ENCODE data around the gene PPY.
"Not testable (repeated sequence)": the region's sequence is repeated elsewhere in the genome, so short reads cannot be mapped to it uniquely, and the experiment has no call there.

PPY gene

DNA sequence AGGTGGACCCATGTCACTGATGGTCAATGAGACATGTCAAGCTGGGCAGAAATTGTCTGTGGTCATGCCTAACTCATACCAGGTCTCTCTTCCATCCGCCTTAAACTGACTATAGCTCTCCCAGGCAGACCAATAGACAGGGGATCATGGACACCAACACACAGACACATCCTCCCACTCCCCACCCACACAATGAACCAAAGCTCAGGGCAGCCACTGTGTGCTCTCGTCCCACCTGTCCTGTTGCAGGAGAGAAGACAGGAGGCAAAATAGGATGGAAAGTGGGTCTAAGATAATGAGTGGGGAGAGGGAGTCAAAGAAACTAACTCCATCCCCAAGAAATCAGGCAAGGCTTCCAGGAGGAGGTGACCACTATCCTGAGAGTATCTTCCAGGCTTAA lies 8.3 kb upstream of the PPY start:
- Mint-ChIP-seq H3K9me3 (no peaks in the 10 kb centered on the region), H3K4me3 (no peak overlapping the region), H3K36me3 (no peaks in the 10 kb centered on the region), H3K27ac (no peak overlapping the region), H3K4me1 (peaks cover 7% of the 10 kb centered on the region), H3K27me3 (peaks cover 30% of the 10 kb centered on the region)

- H3K27me3 Mint-ChIP-seq: peaks cover 30% of the 10 kb centered on the region
Measured at GRCh38 chr17:43949781-43950180, 7.5 kb upstream of the PPY start.

DNA sequence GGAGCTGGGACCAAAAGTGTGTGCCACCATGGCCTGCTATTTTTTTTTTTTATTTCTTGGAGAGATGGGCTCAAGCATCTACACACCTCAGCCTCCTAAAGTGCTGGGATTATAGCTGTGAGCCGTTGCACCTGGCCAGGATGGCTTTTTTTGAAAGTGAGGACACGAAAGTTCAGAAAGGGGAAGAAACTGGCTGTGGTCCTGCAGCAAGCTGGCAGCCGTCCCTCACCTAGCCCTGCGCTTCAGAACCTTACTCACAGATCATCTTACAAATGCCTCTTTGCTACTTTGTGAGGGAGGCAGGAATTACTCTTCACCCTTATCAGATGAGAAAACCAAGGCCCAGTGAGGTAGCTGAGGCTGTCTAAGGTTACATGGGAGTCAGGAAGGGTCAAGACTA lies 4.5 kb upstream of the PPY start:
- Mint-ChIP-seq H3K4me3 (no peak overlapping the region), H3K36me3 (no peaks in the 10 kb centered on the region)

More at GRCh38 chr17:43949781-43950180, 7.5 kb upstream of the PPY start:
- Mint-ChIP-seq H3K4me1 (peaks cover 8% of the 10 kb centered on the region), H3K36me3 (no peaks in the 10 kb centered on the region), H3K4me3 (no peak overlapping the region), H3K9me3 (no peaks in the 10 kb centered on the region), H3K27ac (no peak overlapping the region)

DNA sequence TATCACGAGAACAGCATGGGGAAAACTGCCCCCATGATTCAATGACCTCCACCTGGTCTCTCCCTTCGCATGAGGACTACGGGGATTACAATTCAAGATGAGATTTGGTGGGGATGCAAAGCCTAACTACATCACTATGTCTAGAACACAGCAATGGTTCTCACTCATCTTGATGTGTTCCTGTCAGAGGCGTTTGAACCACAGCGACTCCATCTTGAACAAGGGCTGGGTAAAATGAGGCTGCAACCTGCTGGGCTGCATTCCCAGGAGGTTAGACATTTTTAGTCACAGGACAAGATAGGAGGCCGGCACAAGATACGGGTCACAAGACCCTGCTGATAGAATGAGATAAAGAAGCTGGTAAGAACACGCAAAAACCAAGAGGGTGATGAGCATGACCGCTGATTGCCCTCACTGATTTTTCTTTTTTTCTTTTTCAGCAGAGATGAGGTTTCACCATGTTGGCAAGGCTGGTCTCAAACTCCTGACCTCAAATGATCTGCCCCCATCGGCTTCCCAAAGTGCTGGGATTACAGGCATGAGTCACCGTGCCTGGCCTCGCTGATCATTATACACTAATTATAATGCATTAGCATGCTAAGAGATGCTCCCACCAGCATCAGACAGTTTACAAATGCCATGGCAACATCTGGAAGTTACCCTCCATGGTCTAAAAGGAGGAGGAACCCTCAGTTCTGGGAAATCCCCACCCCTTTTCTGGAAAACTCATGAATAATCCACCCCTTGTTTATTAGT lies 3.0 kb upstream of the PPY start:
- H3K4me1 Mint-ChIP-seq: peaks cover 4% of the 10 kb centered on the region
- H3K27me3 Mint-ChIP-seq: peaks cover 4% of the 10 kb centered on the region
- no peaks in the 10 kb centered on the region for H3K36me3 Mint-ChIP-seq
- H3K4me3 Mint-ChIP-seq: no peak overlapping the region
- H3K9me3 Mint-ChIP-seq: no peaks in the 10 kb centered on the region
- no peak overlapping the region for H3K27ac Mint-ChIP-seq

More for the DNA sequence above, 4.5 kb upstream of the PPY start:
- Mint-ChIP-seq H3K27me3 (peaks cover 13% of the 10 kb centered on the region), H3K4me1 (peaks cover 4% of the 10 kb centered on the region), H3K9me3 (no peaks in the 10 kb centered on the region), H3K27ac (no peak overlapping the region)

DNA sequence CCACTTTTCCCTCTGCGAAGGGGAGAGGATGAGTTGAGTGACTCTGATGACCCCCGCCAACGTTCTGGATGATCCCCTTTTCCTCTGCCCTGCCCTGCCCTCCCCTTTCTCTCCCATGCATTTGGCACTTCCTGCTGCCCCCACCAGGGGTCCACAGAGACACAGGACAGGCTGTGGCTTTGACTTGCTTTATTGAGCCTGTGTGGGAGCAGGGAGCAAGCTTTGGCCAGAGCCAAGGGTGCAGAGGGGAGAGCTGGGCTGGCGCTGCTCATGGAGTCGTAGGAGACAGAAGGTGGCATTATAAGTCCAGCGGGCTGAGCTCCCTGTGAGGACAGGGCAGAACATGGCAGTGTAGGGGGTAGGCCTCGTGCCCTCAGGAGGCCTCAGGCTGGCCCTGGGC lies 1.6 kb downstream of the PPY start:
- Mint-ChIP-seq H3K27ac (no peak overlapping the region), H3K4me3 (no peak overlapping the region), H3K27me3 (peaks cover 3% of the 10 kb centered on the region), H3K4me1 (peaks cover 8% of the 10 kb centered on the region), H3K9me3 (no peaks in the 10 kb centered on the region), H3K36me3 (no peaks in the 10 kb centered on the region)

GRCh38 chr17:43939886-43940285 lies 2.4 kb downstream of the PPY start:
- H3K36me3 Mint-ChIP-seq: no peaks in the 10 kb centered on the region
- peaks cover 8% of the 10 kb centered on the region for H3K4me1 Mint-ChIP-seq
- no peak overlapping the region for H3K4me3 Mint-ChIP-seq
- H3K9me3 Mint-ChIP-seq: no peaks in the 10 kb centered on the region
- no peak overlapping the region for H3K27ac Mint-ChIP-seq
- H3K27me3 Mint-ChIP-seq: peaks cover 3% of the 10 kb centered on the region

GRCh38 chr17:43939452-43939851 lies 2.8 kb downstream of the PPY start:
- H3K27me3 Mint-ChIP-seq, H3K4me3 Mint-ChIP-seq, H3K4me1 Mint-ChIP-seq, H3K27ac Mint-ChIP-seq, H3K9me3 Mint-ChIP-seq, H3K36me3 Mint-ChIP-seq: not testable (repeated sequence)

DNA sequence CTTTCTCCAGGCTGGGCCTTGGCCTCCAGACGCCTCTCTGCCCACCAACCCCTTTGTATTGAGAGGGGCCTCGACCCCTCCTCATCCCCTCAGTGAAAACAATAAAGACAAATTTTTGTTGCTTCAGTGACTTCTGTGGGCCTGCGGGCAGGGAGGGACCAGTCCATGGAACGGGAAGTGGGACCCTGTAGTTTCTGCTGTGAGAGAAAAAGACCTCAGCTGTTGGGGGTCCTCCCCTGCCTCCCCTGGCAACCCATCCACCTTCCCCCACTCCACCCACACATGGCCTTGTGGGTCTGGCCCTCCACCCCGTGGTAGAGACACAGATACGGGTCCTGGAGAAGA lies 3.5 kb downstream of the PPY start:
- H3K4me1 Mint-ChIP-seq: peaks cover 4% of the 10 kb centered on the region
- H3K27ac Mint-ChIP-seq: no peak overlapping the region
- peak overlapping the region; percentile 42 for H3K4me3 Mint-ChIP-seq
- no peaks in the 10 kb centered on the region for H3K36me3 Mint-ChIP-seq
- H3K27me3 Mint-ChIP-seq: peaks cover 3% of the 10 kb centered on the region
- no peaks in the 10 kb centered on the region for H3K9me3 Mint-ChIP-seq

DNA sequence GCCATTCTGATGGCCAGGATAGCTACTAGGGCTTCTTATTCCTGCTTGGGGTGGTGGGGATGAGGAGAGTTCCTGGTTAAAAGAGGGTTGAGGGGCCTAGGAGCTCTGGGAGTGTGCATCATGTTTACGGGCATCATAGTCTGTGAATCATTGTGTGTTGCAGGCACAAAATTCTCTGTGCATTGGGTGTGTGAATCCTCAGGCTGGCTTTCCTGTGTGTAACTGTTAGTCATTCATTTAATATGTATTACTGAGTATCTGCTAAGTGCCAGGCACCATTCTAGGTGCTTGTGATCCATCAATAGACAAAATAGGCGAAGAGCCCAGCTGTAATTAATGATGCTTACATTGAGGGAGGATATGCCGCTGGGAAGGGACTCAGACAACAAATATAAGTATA lies 5.8 kb downstream of the PPY start:
- Mint-ChIP-seq H3K9me3 (no peaks in the 10 kb centered on the region), H3K27ac (no peak overlapping the region), H3K27me3 (peaks cover 3% of the 10 kb centered on the region), H3K36me3 (no peaks in the 10 kb centered on the region), H3K4me3 (no peak overlapping the region), H3K4me1 (peaks cover 4% of the 10 kb centered on the region)

GRCh38 chr17:43935926-43936261 lies 6.4 kb downstream of the PPY start:
- H3K4me1 Mint-ChIP-seq: peaks cover 4% of the 10 kb centered on the region
- H3K27ac Mint-ChIP-seq: no peak overlapping the region
- no peaks in the 10 kb centered on the region for H3K9me3 Mint-ChIP-seq
- H3K36me3 Mint-ChIP-seq: no peaks in the 10 kb centered on the region
- H3K27me3 Mint-ChIP-seq: peaks cover 3% of the 10 kb centered on the region
- H3K4me3 Mint-ChIP-seq: no peak overlapping the region

DNA sequence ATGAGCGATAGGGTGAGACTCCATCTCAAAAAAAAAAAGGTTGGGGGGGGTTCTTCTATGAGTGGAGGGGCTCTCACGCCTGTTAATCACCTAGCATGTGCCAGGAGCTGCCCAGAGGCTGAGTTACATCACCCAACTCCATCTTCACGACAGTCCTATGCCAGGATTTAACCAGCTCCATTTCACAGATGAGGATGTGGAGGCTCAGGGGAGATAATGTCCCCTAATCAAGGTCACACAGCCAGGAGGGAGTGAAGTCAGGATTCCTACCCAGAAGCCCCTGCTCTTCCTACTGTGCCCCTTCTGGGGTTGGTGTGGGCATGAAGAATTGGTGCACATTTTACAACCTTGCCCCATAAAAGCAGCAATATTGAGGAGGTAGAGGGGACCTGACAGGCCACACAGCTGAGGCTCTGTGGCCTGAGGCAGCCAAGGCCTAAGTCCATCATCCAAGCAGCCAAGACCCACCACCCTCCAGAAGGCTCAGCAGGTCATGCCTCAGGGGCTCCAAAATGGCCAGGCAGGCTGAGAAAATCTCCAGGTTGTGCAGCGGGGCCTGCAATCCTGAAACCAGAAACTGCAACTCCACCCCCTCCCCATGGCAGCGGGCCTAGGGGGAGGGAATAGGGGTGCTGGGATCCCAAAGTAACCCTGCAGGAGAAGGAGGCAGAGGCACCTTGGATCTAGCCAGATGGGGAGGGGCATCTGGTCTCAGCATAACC lies 6.9 kb downstream of the PPY start:
- no peaks in the 10 kb centered on the region for H3K36me3 Mint-ChIP-seq
- peaks cover 3% of the 10 kb centered on the region for H3K27me3 Mint-ChIP-seq
- H3K4me3 Mint-ChIP-seq: no peak overlapping the region
- no peak overlapping the region for H3K27ac Mint-ChIP-seq
- peaks cover 4% of the 10 kb centered on the region for H3K4me1 Mint-ChIP-seq
- no peaks in the 10 kb centered on the region for H3K9me3 Mint-ChIP-seq

DNA sequence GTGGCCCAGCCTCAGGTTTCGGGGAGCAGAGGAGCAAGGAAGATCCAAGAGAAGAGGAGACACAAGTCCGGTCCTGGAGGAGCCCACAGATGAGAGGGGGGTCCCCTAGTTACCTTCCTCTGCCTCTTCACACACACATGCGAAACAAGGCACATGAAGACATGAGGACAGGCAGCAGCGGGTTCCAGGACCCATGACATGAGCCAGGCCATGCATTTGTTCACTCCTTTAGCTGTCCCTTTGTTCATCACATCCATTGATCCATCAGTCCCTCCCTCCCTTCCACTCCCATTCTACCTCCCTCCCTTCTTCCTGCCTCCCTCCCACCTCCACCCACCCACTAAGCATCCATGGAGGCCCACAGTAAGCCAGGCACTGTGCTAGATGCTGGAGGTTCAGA lies 9.4 kb downstream of the PPY start:
- no peak overlapping the region for H3K27ac Mint-ChIP-seq
- H3K9me3 Mint-ChIP-seq: no peaks in the 10 kb centered on the region
- peaks cover 15% of the 10 kb centered on the region for H3K4me1 Mint-ChIP-seq
- H3K4me3 Mint-ChIP-seq: no peak overlapping the region
- H3K27me3 Mint-ChIP-seq: peaks cover 3% of the 10 kb centered on the region
- no peaks in the 10 kb centered on the region for H3K36me3 Mint-ChIP-seq

DNA sequence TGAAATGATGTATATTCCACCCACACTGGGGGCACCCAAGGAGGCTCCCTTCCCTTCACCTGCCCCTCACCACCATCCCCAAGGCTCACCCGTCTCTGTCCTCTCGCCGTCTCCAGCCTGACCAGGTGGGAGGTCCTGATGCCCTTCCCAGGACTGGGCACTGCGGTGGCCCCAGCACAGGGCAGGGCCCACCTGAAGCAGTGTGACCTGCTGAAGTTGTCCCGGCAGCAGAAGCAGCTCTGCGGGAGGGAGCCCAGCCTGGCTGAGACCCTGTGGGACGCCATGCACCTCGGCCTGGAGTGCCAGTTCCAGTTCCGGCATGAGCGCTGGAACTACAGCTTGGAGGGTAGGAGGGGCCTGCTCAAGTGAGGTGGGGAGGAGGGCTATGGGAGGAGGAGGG lies 9.9 kb downstream of the PPY start:
- H3K4me1 Mint-ChIP-seq: peaks cover 19% of the 10 kb centered on the region
- H3K9me3 Mint-ChIP-seq: no peaks in the 10 kb centered on the region
- no peaks in the 10 kb centered on the region for H3K36me3 Mint-ChIP-seq
- no peak overlapping the region for H3K4me3 Mint-ChIP-seq
- no peak overlapping the region for H3K27ac Mint-ChIP-seq
- peaks cover 2% of the 10 kb centered on the region for H3K27me3 Mint-ChIP-seq

- H3K4me1 Mint-ChIP-seq: peaks cover 26% of the 10 kb centered on the region
- H3K27ac Mint-ChIP-seq: no peak overlapping the region
- H3K4me3 Mint-ChIP-seq: no peak overlapping the region
- no peaks in the 10 kb centered on the region for H3K9me3 Mint-ChIP-seq
- H3K27me3 Mint-ChIP-seq: no peaks in the 10 kb centered on the region
- H3K36me3 Mint-ChIP-seq: no peaks in the 10 kb centered on the region
Measured at GRCh38 chr17:43931062-43931571, 11.2 kb downstream of the PPY start.

GRCh38 chr17:43928609-43929008 lies 13.7 kb downstream of the PPY start:
- no peaks in the 10 kb centered on the region for H3K36me3 Mint-ChIP-seq
- H3K9me3 Mint-ChIP-seq: no peaks in the 10 kb centered on the region
- H3K27me3 Mint-ChIP-seq: no peaks in the 10 kb centered on the region
- peak overlapping the region; percentile 27 for H3K27ac Mint-ChIP-seq
- H3K4me1 Mint-ChIP-seq: peaks cover 26% of the 10 kb centered on the region
- no peak overlapping the region for H3K4me3 Mint-ChIP-seq

GRCh38 chr17:43927929-43928328 lies 14.3 kb downstream of the PPY start:
- Mint-ChIP-seq H3K4me3 (peak overlapping the region; percentile 92), H3K4me1 (peaks cover 26% of the 10 kb centered on the region), H3K27ac (peak overlapping the region; percentile 80)
- H3K36me3 Mint-ChIP-seq, H3K9me3 Mint-ChIP-seq, H3K27me3 Mint-ChIP-seq: not testable (repeated sequence)

All from activated naive CD4-positive, alpha-beta T cell treated with anti-CD3 and anti-CD28 coated beads, Interleukin-2, amount 50 U/mL, for 24 hours (primary cell).